Nephron progenitor cell (in vitro differentiated cells): Measurements from ENCODE around the gene BSX.

ENCODE experiments used
- DNase-seq: peaks from one replicate; pipeline ENCODE4 v3.0.0; 2021
- H3K27ac Mint-ChIP-seq: 2 replicates; pipeline ENCODE4 v1.8.0; 2021; ENCODE audit warnings: mild to moderate bottlenecking, moderate library complexity, mixed read lengths
- H3K27me3 Mint-ChIP-seq: 2 replicates; pipeline ENCODE4 v1.8.0; 2021; ENCODE audit warnings: mild to moderate bottlenecking, low read depth, mixed read lengths; ENCODE audit not compliant: poor library complexity
- H3K36me3 Mint-ChIP-seq: 2 replicates; pipeline ENCODE4 v1.8.0; 2021; ENCODE audit warnings: low read depth, mixed read lengths
- H3K4me1 Mint-ChIP-seq: 2 replicates; pipeline ENCODE4 v1.8.0; 2021; ENCODE audit warnings: mixed read lengths
- H3K4me3 Mint-ChIP-seq: 2 replicates; pipeline ENCODE4 v1.8.0; 2021; ENCODE audit warnings: mild to moderate bottlenecking, moderate library complexity, mixed read lengths
- H3K9me3 Mint-ChIP-seq: 2 replicates; pipeline ENCODE4 v1.8.0; 2021; ENCODE audit warnings: mild to moderate bottlenecking, moderate library complexity, mixed read lengths
- CTCF ChIP-seq: fragments of 200-600 bp; sonication (generic); IDR thresholded peaks from 2 replicates; pipeline ENCODE4 v1.5.0; 2021; ENCODE audit warnings: antibody characterized with exemption

BSX gene

GRCh38 chr11:122976734-122977469 lies 4.7 kb downstream of the BSX start:
- Mint-ChIP-seq H3K4me3 (peak overlapping the region; percentile 81), H3K9me3 (peaks cover 6% of the 10 kb centered on the region), H3K27ac (peak overlapping the region; percentile 31), H3K36me3 (no peaks in the 10 kb centered on the region), H3K4me1 (peaks cover 29% of the 10 kb centered on the region), H3K27me3 (peaks cover 100% of the 10 kb centered on the region)
- TF ChIP-seq CTCF: no peak
- DNase-seq: peak; percentile 48

- DNase-seq: no peak
- Mint-ChIP-seq H3K4me1 (peaks cover 29% of the 10 kb centered on the region), H3K27ac (no peak overlapping the region), H3K4me3 (peak overlapping the region; percentile 81), H3K9me3 (peaks cover 6% of the 10 kb centered on the region), H3K27me3 (peaks cover 100% of the 10 kb centered on the region), H3K36me3 (no peaks in the 10 kb centered on the region)
- TF ChIP-seq CTCF: no peak
These were observed 5.4 kb downstream of the BSX start for GRCh38 chr11:122976061-122976733.

GRCh38 chr11:122963961-122964360 lies 17.7 kb downstream of the BSX start:
- no peaks in the 10 kb centered on the region for H3K36me3 Mint-ChIP-seq
- H3K27me3 Mint-ChIP-seq: peaks cover 61% of the 10 kb centered on the region
- H3K9me3 Mint-ChIP-seq: peaks cover 4% of the 10 kb centered on the region
- TF ChIP-seq CTCF: no peak
- no peak for DNase-seq
- H3K4me3 Mint-ChIP-seq: no peak overlapping the region
- no peak overlapping the region for H3K27ac Mint-ChIP-seq
- no peaks in the 10 kb centered on the region for H3K4me1 Mint-ChIP-seq

- no peak for TF ChIP-seq CTCF
- H3K4me3 Mint-ChIP-seq: no peak overlapping the region
- H3K36me3 Mint-ChIP-seq: no peaks in the 10 kb centered on the region
- H3K4me1 Mint-ChIP-seq: peaks cover 23% of the 10 kb centered on the region
- H3K27me3 Mint-ChIP-seq: peaks cover 23% of the 10 kb centered on the region
- no peak for DNase-seq
- no peak overlapping the region for H3K27ac Mint-ChIP-seq
- H3K9me3 Mint-ChIP-seq: no peaks in the 10 kb centered on the region
These were observed 27.2 kb downstream of the BSX start for GRCh38 chr11:122954455-122954854.

- no peak overlapping the region for H3K27ac Mint-ChIP-seq
- H3K27me3 Mint-ChIP-seq: peaks cover 8% of the 10 kb centered on the region
- no peaks in the 10 kb centered on the region for H3K36me3 Mint-ChIP-seq
- no peaks in the 10 kb centered on the region for H3K9me3 Mint-ChIP-seq
- TF ChIP-seq CTCF: no peak
- H3K4me3 Mint-ChIP-seq: no peak overlapping the region
- H3K4me1 Mint-ChIP-seq: peaks cover 23% of the 10 kb centered on the region
- DNase-seq: no peak
These were observed 30.4 kb downstream of the BSX start for GRCh38 chr11:122951211-122951610.
